LNCaP clone FGC (cell line): Measurements from ENCODE around the gene MT1H.
"Not testable (repeated sequence)": the region's sequence is repeated elsewhere in the genome, so short reads cannot be mapped to it uniquely, and the experiment has no call there.

Experiments used
- DNase-seq: peaks from one replicate; pipeline ENCODE4 v3.0.0-alpha.2; 2011; ENCODE audit warnings: low read depth
- H3K4me3 ChIP-seq: 2 replicates; pipeline ENCODE4 v1.5.1; 2011; ENCODE audit warnings: mild to moderate bottlenecking, low read depth, low read length, control low read depth
- CTCF ChIP-seq: IDR thresholded peaks from 2 replicates; pipeline ENCODE4 v1.5.1; 2012; ENCODE audit warnings: mild to moderate bottlenecking; ENCODE audit not compliant: control insufficient read depth, insufficient read depth; ENCODE audit errors: extremely low read depth

Gene MT1H

GRCh38 chr16:56669005-56669839 lies at the start of gene MT1H:
TSS of gene MT1H (plus strand) at chr16:56669814. CDS start at chr16:56669885, 71 bp downstream.
- no peak within 1 kb of the TSS for H3K4me3 ChIP-seq
- no peak for DNase-seq
- TF ChIP-seq CTCF = no peak

GRCh38 chr16:56620339-56620897 lies 49.2 kb upstream of the MT1H start:
- H3K4me3 ChIP-seq = no peak overlapping the region
- DNase-seq = no peak
- no peak for TF ChIP-seq CTCF

- H3K4me3 ChIP-seq, DNase-seq: not testable (repeated sequence)
These were observed 47.8 kb upstream of the MT1H start for GRCh38 chr16:56621665-56622445.

GRCh38 chr16:56623184-56623583 lies 46.4 kb upstream of the MT1H start:
- H3K4me3 ChIP-seq, DNase-seq: not testable (repeated sequence)

- H3K4me3 ChIP-seq = no peak overlapping the region
- no peak for DNase-seq
- TF ChIP-seq CTCF = no peak
These were observed 46.0 kb upstream of the MT1H start for GRCh38 chr16:56623637-56624036.

GRCh38 chr16:56625140-56625942 lies 44.3 kb upstream of the MT1H start, which contains the start of gene MT1E:
TSS of gene MT1E (plus strand) at chr16:56625781. CDS start at chr16:56625852, 71 bp downstream.
- no peak for DNase-seq
- TF ChIP-seq CTCF = no peak
- no peak within 1 kb of the TSS for H3K4me3 ChIP-seq

- no peak for DNase-seq
- H3K4me3 ChIP-seq = no peak overlapping the region
- no peak for TF ChIP-seq CTCF
These were observed 43.5 kb upstream of the MT1H start for GRCh38 chr16:56625943-56626654.
